ENCODE data around the gene ANKRD13A.
A peak's percentile ranks its signal among the peaks of the same experiment; 100 is the strongest.
"Not testable (repeated sequence)": the region's sequence is repeated elsewhere in the genome, so short reads cannot be mapped to it uniquely, and the experiment has no call there.

ANKRD13A gene

DNA sequence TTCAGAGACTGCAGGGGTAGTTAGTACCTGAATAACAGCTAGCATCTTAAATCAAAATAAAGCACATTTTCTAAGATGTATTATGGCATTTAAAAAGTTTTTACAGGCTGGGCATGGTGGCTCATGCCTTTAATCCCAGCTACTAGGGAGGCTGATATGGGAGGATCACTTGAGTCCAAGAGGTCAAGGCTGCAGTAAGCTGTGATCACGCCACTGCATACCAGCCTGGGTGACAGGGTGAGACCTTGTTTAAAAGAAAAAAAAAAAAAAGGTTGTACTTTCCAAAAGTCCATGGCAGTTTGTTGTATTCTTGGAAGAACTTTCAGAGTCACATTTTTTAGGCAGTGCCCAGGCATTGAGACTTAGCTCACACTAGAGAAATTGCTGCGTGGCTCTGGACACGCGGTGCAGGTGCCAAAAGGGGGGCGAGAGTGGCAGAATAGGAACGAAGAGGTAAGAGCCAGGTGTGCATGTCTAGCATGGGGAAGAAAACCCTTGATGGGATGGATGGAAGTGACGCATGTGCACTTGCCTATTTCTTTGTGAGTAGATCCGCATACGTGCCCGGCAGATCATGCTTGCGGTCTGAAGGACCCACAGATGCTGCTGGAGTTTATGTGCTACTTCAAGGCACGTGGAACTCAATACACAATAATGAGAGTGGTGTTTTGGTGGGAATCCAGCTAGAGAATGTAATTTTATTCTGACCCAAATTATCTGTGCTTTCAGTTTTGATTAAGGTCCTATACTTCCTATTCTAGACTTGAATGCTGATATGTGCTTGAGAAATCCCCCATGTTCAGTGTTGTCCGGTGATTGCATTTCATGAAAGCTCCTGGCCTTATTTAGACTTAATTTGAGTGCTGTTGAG is 11.9 kb downstream of the ANKRD13A start:
- DNase-seq: no peak

DNA sequence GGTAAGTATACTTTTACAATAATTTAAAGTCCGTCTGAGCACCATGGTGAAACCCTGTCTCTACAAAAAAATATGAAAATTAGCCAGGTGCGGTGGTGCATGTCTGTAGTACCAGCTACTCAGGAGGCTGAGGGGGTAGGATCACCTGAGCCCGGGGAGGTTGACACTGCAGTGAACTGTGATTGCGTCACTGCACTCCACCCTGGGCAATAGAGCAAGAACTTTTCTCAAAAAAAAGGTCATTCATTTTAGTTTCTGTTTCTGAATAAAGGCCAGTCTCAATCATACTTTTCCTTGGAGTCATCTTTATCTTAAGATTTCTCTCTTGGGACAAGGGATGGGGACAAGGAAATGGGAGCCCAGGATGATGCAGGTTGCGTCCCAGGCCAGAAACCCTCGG is 12.9 kb downstream of the ANKRD13A start:
- DNase-seq: peak; percentile 51

DNA sequence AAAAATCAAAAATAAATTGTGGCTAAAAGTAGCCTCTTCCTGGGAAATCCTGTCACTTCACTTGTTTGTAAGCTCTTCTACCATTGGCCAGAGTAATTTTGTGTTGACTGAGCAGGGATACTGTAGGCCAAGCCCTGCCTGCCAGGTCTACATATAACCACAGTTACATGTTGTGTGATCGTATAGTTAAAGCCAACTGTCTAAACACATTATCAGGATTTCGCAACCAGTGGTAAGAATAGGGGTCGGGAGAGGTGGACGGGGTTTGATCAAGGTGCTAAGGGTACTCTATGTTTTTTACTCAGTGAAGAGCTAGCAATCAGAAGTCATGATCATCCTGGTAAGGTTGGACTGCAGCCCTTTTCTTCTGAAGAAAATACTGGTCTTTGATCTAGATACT is 13.4 kb downstream of the ANKRD13A start:
- no peak for DNase-seq

DNA sequence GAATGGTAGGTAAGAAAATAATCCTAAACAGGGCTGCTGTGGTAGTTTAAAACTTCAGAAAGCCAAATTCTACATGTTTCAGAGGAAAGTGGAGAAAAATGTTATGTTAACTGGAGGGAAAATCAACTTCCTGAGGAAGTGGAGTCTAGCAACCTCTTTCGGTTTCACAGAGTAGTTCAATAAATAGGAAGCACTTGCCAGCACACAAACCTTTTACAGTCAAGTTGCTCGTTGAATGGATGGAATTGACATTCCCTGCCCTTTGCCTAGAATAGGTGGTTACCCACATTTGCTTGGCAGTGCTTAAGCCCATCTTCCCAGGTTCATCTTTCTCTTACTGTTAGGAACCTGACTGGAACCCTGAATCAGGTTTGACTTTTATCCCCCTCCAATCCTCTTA is 15.9 kb downstream of the ANKRD13A start:
- no peak for DNase-seq

DNA sequence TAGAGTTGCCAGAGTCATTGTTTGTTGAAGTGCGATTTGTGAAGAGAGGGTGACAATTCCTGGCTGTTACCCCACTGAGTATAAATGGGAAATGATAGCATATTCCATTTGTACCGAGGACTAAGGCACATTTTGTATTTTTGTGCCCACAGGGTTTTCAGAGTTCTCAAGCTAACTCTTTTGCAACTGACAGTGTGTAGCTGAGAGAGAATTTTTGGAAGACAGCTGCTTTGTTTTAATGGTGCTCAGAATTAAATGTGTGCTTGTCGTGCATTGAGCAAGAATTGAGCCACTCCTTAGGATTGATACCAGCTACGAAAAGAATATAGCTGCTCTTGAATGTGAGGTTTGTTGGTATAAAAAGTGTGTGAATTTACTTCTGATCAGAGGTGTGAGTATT is 21.7 kb downstream of the ANKRD13A start:
- DNase-seq: no peak

DNA sequence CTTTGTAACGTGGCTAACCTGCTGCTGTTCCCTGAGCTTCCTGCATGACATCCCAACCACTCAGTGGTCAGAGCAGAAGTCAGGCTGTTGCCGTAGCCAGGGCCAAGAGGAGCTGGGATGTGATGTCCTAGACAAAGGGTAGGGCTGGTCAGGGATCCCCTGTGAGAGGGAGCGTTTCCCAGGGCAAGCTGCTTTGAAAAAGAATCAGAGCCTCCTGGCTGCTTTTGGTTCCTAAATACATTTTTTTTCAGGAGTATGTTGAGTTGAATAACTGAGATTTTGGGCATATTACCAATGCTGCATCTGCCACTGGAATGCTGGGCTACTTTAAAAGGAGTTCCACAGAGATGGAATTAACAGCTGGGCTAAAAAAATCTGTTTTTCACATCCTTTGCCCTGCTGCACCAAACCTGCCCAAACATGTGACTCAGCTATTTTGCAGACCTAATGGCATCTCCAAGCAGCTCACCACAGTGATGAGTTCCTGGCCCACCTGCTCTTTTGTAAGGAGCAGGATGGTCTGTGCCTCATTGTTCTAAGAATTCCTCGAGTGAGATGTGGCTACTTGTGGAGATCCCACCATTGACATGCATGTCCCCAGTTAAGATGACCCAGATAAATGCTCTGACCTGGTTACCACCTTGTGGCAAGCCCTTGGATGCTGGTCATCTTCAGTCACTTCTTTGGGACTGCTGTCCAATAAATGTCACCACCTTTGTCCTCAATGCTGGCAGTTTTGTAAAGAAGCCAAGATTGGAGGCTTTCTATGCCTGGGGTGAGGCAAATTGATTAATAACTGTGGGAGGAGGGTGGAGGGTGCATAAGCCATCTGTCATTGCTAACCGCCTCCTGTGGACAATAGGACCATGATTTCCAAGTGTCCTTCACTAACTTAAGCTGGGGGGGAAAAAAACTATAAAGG is 24.1 kb downstream of the ANKRD13A start:
- no peak for DNase-seq

DNA sequence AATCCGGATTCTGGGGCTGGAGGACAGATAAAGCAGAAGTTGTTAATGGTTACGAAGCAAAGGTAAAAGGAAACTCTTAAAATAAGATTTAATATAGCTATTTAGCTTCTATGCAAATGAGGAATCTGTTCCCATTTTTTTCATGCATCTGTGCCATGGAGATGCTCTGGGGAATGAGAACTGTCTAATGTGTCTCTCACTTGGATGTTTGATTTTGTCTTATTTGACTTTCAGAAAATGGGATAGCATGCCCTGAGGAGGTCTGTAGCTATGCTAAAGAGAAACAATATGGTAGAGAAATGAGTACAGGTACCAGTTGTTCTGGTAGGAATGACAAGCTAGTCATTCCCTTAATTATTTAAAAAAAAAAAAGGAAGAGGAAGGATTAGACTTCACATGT is 24.8 kb downstream of the ANKRD13A start:
- no peak for DNase-seq

DNA sequence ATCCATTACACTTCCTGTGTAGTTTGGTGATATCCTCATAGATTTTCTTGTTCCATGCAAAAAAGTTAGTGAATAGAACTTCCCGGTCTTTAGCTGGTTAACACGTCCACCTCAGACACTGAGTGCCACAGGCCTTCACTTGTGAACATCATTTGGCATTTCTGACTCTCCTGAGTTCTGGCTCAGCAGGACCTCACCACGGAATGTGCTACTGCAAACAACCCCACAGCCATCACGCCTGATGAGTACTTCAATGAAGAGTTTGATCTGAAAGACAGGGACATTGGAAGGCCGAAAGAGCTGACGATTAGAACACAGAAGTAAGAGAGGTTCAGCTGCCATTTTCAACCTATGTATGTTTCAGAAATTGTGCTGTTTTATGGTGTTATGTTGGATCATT is 29.1 kb downstream of the ANKRD13A start:
- DNase-seq: no peak

DNA sequence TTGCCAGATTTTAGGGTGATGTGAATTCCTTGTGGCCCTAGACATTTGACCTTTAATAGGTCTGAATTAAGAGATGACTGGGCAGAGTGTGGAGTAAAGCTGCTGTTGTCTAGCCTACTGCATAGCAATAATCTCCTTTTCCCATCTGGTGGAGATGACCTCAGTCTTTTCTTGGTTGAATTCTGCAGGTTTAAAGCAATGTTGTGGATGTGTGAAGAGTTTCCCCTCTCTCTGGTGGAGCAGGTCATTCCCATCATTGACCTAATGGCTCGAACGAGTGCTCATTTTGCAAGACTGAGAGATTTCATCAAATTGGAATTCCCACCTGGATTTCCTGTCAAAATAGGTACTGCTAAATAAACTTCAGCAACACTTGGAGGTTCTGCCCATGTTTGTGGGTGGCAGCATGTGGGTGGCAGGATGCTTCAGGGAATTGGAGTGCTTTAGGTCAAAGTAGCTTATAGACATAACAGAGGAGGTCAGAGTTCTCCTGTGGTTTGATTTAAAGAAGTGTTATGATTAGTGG is 30.1 kb downstream of the ANKRD13A start:
- DNase-seq: no peak

DNA sequence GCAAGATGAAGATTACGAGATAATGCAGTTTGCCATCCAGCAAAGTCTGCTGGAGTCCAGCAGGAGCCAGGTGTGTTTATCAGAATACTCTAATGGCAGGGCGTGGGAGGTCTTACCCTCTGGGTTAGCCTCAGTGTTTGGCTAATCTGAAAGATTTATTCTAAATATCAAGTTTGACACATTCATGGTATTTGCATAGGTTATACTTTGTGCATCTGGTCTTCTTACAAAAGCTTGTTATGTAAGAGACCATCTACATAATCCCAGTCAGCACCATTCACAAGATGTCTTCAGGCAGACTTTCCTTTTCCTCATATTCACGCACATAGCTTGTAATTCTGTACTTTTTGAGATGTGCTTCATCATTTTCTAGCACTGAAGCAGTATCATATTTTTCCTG is 34.7 kb downstream of the ANKRD13A start:
- DNase-seq: no peak

DNA sequence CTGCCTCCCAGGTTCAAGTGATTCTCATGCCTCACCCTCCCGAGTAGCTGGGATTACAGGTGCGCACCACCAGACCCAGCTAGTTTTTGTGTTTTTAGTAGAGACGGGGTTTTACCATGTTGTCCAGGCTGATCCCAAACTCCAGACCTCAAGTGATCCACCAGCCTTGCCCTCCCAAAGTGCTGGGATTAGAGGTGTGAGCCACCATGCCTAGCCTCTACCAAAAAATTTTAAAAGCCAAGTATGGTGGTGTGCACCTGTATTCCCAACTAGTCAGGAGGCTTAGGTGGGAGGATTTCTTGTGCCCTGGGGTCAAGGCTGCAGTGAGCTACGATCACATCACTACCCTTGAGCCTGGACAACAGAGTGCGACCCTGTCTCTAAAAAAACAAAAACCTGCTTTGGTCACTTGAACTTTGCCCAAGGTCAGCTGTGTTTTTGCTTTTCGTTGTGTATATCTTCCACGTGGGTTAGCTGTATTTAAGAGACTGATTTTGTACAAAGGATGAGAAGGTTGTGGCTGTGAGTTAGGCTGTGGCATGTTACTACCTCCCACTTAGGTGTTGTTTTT is 36.4 kb downstream of the ANKRD13A start:
- DNase-seq: no peak

DNA sequence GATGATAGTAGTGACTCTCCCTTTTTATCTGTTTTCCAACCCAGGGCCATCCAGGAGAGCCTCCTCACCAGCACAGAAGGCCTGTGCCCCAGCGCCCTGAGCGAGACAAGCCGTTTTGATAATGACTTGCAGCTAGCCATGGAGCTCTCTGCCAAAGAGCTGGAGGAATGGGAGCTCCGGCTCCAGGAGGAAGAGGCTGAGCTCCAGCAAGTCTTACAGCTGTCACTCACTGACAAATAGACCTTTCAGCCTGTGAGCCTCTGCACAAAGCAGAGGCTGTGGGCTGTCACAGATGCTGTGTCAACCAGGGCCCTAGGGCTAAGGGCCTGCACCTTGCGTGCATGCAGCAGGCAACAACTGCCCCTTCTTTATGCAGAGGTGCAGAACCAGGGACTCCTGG is 38.1 kb downstream of the ANKRD13A start:
- DNase-seq: no peak

DNA sequence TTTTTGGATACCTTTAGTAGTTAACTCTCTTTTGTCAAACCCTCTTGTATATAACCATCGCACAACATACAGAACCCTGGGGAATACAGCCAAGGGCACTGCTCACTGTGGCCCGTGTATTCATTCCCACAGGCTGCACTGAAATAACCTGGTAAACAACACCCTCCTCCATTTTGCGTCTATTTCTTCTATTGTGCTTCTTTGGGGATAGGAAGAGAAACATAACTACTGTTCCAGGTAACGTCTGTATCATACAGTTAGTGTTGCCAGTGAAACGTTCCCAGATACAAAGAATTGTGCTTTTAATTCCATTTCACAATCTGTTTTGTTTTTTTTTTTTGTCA is 39.5 kb downstream of the ANKRD13A start:
- no peak for DNase-seq

DNA sequence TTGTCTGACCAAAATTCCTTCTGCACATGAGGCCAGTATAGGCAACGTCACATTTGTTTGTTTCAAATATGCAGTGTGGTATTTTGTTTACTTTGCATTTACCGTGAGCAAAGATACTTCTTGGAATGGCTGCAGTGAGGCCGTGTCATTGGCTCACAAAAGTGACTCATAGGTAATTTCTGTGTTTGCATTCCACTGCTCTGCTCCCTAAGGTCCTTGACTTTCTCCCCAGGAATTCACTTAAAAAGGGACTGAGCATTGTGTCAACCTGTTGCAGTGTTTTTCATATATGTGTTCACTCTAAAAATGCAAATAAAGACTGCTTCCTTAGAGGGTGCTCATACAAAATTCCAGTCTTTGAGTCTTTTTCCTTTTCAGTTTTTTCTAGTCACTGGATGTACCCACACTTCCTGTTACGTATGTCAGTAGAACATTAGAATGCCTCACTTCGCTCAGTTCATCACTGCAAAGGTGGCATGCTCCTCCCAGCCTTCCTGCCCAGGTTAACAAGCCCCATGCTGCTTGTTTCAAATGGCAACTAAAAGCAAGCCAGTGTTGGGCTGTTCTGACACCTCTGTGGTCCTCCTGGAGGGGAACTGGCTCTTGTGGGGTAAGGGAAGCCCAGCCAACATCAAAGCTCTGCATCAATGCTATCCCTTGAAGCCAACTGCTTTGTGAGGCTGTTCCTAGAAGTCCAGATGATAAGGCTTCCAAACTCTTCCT is 40.0 kb downstream of the ANKRD13A start:
- peak; percentile 86 for DNase-seq

DNA sequence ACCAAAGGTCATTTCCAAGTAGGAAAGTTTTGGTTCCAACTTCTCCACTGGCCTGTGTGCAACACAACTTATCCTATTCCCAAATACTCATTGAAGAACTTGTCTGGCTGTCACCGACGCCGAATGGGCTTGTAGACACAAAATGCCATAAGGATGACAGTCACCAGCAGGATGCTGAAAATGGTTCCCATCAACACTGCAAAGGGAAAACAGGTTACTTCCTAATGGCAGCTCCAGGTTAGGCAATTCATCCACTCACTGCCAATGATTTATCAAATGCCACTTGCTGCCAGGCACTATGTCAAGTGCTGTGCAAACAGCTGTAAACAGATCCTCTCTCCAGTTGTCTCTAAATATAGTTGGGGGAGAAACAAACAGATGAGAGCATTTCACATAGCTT is 43.0 kb downstream of the ANKRD13A start:
- no peak for DNase-seq

DNA sequence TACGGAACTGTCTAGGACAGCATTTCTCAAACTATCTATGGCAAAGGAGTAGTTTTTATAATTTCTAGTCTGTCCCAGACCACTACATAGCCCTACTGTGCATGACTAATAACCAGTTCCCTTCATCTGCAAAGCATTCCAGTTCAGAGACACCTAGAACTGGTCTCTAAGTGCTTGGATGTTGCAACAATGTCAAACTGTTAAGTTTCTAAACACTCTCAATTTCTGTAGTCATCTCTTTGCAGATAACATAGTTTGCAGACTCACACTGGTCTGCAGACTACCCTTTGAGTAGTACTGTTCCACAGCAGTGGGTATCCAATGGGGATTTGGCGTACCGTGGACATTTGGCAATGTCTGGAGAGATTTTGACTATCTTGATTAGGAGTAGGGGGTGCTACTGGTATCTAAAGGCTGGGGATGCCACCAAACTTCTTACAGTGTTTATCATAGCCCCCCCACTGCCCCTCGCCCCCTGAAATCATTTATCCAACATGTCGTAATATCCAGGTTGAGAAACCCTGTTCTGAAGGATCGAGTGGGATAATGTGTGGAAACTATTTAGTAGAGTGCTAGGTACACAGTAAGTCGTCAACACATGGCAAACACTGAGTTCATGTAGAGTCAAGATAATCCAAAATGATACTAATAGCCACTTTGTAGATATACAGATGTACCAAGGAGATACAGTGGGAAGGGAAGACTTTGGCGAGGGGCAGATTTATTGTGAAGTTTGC is 47.4 kb downstream of the ANKRD13A start:
- no peak for DNase-seq

DNA sequence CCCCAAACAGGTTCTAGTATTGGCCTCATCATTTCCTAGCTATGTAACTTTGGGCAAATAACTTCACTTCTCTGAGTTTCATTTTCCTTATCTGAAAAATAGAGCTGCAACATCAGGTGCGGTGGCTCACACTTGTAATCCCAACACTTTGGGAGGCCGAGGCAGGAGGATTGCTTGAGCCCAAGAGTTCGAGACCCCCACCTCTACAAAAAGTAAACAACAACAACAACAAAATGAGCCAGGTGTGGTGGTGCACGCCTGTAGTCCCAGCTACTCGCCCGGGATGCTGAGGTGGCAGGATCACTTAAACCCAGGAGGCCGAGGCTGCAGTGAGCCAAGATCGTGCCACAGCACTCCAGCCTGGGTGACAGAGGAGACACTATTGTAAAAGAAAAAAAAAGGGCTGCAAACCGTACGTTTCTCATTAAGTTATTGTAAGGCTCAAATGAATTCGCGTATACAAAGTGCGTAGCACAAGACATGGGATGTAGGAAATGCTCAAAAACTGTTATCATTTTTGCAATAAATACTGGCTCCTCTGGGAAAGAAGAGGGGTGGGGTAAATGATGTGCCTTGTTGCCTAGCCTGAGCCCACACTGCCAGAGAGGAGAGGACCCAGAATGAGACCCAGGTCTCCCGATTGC is 48.2 kb downstream of the ANKRD13A start:
- DNase-seq: no peak

DNA sequence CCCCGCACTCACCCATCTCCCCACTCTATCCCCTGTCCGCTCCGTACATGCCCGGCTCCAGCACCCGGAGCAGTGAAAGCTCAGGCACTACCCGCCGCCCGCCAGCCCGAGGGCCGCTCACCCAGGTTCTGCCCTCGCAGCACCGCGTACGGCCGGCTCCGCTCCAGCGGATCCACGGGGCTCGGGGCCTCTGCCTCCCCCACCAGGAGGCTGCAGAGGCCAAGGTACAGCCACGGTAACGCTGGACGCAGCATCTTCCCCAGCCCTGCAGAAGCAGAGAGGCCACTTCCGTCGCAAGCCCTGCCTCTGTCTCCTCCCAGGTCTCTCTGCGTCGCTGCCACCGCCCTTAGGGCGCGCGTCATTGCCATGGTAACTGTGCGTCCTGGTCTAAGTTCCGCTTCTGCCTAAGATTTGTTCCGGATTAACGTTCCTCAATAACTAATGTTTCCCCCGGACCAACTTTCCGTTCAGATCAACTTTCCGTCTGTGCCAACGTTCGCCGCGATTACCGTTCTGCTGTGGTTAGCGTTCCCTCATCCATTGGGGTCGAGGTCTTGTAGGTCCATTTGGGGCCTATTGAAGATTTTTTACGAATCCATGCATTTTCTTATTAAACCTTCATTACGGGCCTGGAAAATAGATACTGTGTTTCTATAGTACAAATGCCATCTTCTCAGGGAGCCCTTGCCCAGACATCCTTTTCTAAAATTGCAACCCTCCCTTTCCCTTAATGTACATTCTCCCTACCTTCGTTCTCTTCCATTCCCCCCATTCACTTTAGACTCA is 49.2 kb downstream of the ANKRD13A start, which contains the start of gene C12orf76:
Gene C12orf76, minus strand, starts transcription at position 281 of the 786 bp plus-strand sequence. Its CDS starts 27 bp downstream, at position 254.
- peak; percentile 96 for DNase-seq

DNA sequence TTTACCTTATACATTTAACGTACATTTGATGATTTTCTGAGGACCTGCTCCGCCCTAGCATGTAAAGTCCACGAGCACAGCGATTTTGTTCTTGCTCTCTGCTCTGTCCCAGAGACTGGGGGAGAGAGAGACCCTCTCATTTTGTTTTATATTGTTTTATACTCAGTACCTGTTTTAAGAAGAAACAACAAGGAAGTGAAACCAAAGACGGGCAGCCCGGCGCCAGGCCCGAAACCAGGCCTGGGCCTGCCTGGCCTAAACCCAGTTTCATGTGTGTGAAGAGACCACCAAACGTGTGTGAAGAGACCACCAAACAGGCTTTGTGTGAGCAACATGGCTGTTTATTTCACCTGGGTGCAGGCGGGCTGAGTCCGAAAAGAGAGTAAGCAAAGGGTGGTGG is 49.8 kb downstream of the ANKRD13A start:
- DNase-seq: not testable (repeated sequence)

DNA sequence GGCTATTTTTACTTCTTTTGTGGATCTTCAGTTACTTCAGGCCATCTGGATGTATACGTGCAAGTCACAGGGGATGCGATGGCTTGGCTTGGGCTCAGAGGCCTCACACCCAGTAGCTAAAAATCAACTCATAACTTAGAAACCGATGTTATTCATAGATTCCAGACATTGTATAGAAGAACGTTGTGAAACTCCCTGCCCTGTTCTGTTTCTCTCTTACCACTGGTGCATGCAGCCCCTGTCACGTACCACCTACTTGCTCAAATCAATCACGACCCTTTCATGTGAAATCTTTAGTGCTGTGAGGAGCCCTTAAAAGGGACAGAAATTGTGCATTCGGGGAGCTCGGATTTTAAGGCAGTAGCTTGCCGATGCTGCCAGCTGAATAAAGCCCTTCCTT is 50.4 kb downstream of the ANKRD13A start:
- not testable (repeated sequence) for DNase-seq

DNA sequence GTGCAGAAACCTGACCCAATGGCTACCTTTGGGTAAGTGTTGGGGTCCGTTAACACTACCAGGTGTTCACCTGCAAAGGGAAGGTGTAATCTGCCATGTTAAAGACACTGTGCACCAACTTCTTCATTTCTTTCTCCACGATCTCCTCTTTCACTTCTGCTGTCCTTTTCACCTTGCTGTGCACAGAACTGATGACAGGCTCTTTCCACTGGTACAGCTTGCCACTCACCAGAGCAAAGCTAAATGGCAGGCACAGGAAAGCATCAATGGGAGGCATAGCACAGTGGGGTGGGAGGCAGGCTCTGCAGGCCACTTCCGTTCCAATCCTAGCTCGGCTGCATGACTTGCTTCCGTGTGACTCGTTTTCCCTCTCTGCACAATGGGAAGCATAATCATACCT is 51.7 kb downstream of the ANKRD13A start:
- no peak for DNase-seq

Data from kidney glomerular epithelial cell (primary cell).